Measurements from ENCODE around the gene STOML1. TPM values are rescaled to one million over a fixed set of nuclear protein-coding genes. Genes with fewer than 3 reads are reported as not detected.

The STOML1 gene
- total and polyA plus RNA-seq, 9 of the 15 experiments (the other 6 are each of a cell fraction or from before 2014, with no cell fraction given) = 0.25 to 9.7 (median 4.6) TPM

GRCh38 chr15:73991726-73992593 lies at the start of gene STOML1 (continued):
- TF ChIP-seq, protein P1, sequence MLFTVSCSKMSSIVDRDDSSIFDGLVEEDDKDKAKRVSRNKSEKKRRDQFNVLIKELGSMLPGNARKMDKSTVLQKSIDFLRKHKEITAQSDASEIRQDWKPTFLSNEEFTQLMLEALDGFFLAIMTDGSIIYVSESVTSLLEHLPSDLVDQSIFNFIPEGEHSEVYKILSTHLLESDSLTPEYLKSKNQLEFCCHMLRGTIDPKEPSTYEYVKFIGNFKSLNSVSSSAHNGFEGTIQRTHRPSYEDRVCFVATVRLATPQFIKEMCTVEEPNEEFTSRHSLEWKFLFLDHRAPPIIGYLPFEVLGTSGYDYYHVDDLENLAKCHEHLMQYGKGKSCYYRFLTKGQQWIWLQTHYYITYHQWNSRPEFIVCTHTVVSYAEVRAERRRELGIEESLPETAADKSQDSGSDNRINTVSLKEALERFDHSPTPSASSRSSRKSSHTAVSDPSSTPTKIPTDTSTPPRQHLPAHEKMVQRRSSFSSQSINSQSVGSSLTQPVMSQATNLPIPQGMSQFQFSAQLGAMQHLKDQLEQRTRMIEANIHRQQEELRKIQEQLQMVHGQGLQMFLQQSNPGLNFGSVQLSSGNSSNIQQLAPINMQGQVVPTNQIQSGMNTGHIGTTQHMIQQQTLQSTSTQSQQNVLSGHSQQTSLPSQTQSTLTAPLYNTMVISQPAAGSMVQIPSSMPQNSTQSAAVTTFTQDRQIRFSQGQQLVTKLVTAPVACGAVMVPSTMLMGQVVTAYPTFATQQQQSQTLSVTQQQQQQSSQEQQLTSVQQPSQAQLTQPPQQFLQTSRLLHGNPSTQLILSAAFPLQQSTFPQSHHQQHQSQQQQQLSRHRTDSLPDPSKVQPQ (CRISPR knock-in tag; IDR thresholded peaks at IDR 0.05; ENCODE audit: borderline replicate concordance) = no peak
- TF ChIP-seq ZBTB9 (CRISPR knock-in tag; IDR thresholded peaks at IDR 0.05) = no peak; the same call in 1 of the 2 replicates
- no peak for TF ChIP-seq CBX2 (IDR thresholded peaks at IDR 0.05; ENCODE audit: insufficient read depth, low read length, poor library complexity, severe bottlenecking)
- TF ChIP-seq, protein P2, sequence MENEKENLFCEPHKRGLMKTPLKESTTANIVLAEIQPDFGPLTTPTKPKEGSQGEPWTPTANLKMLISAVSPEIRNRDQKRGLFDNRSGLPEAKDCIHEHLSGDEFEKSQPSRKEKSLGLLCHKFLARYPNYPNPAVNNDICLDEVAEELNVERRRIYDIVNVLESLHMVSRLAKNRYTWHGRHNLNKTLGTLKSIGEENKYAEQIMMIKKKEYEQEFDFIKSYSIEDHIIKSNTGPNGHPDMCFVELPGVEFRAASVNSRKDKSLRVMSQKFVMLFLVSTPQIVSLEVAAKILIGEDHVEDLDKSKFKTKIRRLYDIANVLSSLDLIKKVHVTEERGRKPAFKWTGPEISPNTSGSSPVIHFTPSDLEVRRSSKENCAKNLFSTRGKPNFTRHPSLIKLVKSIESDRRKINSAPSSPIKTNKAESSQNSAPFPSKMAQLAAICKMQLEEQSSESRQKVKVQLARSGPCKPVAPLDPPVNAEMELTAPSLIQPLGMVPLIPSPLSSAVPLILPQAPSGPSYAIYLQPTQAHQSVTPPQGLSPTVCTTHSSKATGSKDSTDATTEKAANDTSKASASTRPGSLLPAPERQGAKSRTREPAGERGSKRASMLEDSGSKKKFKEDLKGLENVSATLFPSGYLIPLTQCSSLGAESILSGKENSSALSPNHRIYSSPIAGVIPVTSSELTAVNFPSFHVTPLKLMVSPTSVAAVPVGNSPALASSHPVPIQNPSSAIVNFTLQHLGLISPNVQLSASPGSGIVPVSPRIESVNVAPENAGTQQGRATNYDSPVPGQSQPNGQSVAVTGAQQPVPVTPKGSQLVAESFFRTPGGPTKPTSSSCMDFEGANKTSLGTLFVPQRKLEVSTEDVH (IDR thresholded peaks at IDR 0.05; ENCODE audit: low read depth, partially characterized antibody) = no peak
- TF ChIP-seq FOXJ2 (tag; IDR thresholded peaks at IDR 0.05) = no peak
- TF ChIP-seq NUFIP1 (IDR thresholded peaks at IDR 0.05; ENCODE audit: partially characterized antibody) = no peak
- TF ChIP-seq ZBTB5 (IDR thresholded peaks at IDR 0.05) = no peak
- no peak for TF ChIP-seq MTF1 (CRISPR knock-in tag; IDR thresholded peaks at IDR 0.05; ENCODE audit: borderline replicate concordance)
- TF ChIP-seq, protein P3, sequence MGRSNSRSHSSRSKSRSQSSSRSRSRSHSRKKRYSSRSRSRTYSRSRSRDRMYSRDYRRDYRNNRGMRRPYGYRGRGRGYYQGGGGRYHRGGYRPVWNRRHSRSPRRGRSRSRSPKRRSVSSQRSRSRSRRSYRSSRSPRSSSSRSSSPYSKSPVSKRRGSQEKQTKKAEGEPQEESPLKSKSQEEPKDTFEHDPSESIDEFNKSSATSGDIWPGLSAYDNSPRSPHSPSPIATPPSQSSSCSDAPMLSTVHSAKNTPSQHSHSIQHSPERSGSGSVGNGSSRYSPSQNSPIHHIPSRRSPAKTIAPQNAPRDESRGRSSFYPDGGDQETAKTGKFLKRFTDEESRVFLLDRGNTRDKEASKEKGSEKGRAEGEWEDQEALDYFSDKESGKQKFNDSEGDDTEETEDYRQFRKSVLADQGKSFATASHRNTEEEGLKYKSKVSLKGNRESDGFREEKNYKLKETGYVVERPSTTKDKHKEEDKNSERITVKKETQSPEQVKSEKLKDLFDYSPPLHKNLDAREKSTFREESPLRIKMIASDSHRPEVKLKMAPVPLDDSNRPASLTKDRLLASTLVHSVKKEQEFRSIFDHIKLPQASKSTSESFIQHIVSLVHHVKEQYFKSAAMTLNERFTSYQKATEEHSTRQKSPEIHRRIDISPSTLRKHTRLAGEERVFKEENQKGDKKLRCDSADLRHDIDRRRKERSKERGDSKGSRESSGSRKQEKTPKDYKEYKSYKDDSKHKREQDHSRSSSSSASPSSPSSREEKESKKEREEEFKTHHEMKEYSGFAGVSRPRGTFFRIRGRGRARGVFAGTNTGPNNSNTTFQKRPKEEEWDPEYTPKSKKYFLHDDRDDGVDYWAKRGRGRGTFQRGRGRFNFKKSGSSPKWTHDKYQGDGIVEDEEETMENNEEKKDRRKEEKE (IDR thresholded peaks at IDR 0.05; ENCODE audit: borderline replicate concordance in 1 of 2, control insufficient read depth in 1 of 2, low read depth in 2 of 2, low read length in 1 of 2) = peak in 1 of 2 experiments; percentile 73; a peak in 1 of 4 replicates
- peak; percentile 83 for TF ChIP-seq RBFOX2 (IDR thresholded peaks at IDR 0.05; ENCODE audit: low read depth, low read length)
- no peak for TF ChIP-seq SRSF3 (IDR thresholded peaks at IDR 0.05; ENCODE audit: insufficient read depth, low read length)
- TF ChIP-seq ZNF384 (IDR thresholded peaks at IDR 0.05; ENCODE audit: low read depth, low read length) = no peak
- TF ChIP-seq MCM2 (IDR thresholded peaks at IDR 0.05; ENCODE audit: low read depth) = no peak
